Muscle of leg (tissue), 11 donors: ENCODE results near the gene CNPY1. TPM values are rescaled to one million over a fixed set of nuclear protein-coding genes. Genes with fewer than 3 reads are reported as not detected.

Source experiments
- DNase-seq: peaks from one replicate; pipeline ENCODE4 v3.0.0; 2013
- H3K27ac ChIP-seq: one replicate; pipeline ENCODE4 v1.5.1; 2013; ENCODE audit warnings: mild to moderate bottlenecking, low read length, control low read depth
- H3K27me3 ChIP-seq: one replicate; pipeline ENCODE4 v1.6.1; 2013; ENCODE audit warnings: low read length; ENCODE audit not compliant: control insufficient read depth, insufficient read depth
- H3K36me3 ChIP-seq: one replicate; pipeline ENCODE4 v1.6.1; 2013; ENCODE audit warnings: low read length; ENCODE audit not compliant: control insufficient read depth, insufficient read depth
- H3K4me1 ChIP-seq: one replicate; pipeline ENCODE4 v1.6.1; 2013; ENCODE audit warnings: low read length; ENCODE audit not compliant: control insufficient read depth, insufficient read depth
- H3K4me3 ChIP-seq: one replicate; pipeline ENCODE4 v1.5.1; 2013; ENCODE audit warnings: low read length, control low read depth
- H3K9me3 ChIP-seq: replicated peaks from 2 replicates; pipeline ENCODE4 v1.6.1; 2013; ENCODE audit warnings: low read depth, low read length; ENCODE audit not compliant: control insufficient read depth
- WGBS: methylation state at CpG from one replicate; pipeline ENCODE4 v1.1.5; 2013; ENCODE audit warnings: missing lambda C conversion rate; ENCODE audit not compliant: insufficient coverage; 5-methylcytosine and 5-hydroxymethylcytosine counted together
- polyA plus RNA-seq, 8 donors: library from polyadenylated mRNA; unstranded; fragments of 120-200 nt; gene quantifications; one replicate each; pipeline versions ENCODE4 v1.2.1 to v1.2.3, GENCODE V29; 2013; ENCODE audit warnings: inconsistent platforms in 1 of 8, low replicate concordance in 1 of 8; ENCODE audit not compliant: insufficient read length in 8 of 8, insufficient read depth in 1 of 8
- total RNA-seq: library from RNA; stranded (reverse); fragments of 120-200 nt; gene quantifications from one replicate; pipeline ENCODE4 v1.2.4, GENCODE V29; 2013

The CNPY1 gene
- total and polyA plus RNA-seq, 9 donors = 0.11 to 0.44 (median 0.18) TPM; not detected in 6

DNA sequence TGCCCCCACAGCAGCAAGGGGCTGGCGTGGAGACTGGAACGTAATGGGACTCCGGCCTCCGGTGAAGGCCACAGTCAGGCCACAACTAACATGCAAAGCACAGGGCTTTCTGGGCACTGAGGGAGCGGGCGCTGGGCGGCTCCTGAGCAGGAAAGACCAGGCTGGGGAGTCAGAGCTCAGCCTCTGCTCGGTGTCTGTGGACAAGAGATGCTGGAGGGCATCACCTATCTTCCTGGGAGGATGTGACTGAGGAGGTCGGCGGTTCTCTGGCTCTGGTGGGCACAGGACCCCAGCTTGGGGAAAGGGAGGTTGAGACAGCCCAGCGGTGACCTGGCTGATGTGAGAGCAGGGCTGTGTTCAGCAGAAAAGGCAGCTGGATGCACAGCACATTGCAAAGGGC, 11.7 kb downstream of the CNPY1 start:
- H3K27me3 ChIP-seq = peaks cover 85% of the 10 kb centered on the region
- no peaks in the 10 kb centered on the region for H3K9me3 ChIP-seq

GRCh38 chr7:155533827-155534690, 12.3 kb downstream of the CNPY1 start:
- Histone ChIP-seq H3K27me3 (peaks cover 88% of the 10 kb centered on the region), H3K36me3 (no peaks in the 10 kb centered on the region), H3K9me3 (no peaks in the 10 kb centered on the region), H3K4me3 (no peak overlapping the region), H3K4me1 (peaks cover 12% of the 10 kb centered on the region), H3K27ac (no peak overlapping the region)
- no peak for DNase-seq
- 20% methylated on average over 26 of the region's 27 CpGs for WGBS

More for the DNA sequence above, 11.7 kb downstream of the CNPY1 start:
- Histone ChIP-seq H3K36me3 (no peaks in the 10 kb centered on the region), H3K27ac (no peak overlapping the region), H3K4me3 (no peak overlapping the region), H3K4me1 (peaks cover 12% of the 10 kb centered on the region)
- DNase-seq = no peak
- 72% methylated on average over 11 of the region's 11 CpGs for WGBS

GRCh38 chr7:155533120-155533826, 13.1 kb downstream of the CNPY1 start:
- H3K4me3 ChIP-seq = no peak overlapping the region

GRCh38 chr7:155532792-155533119, 13.6 kb downstream of the CNPY1 start:
- no peak for DNase-seq
- WGBS = 14% methylated on average over 14 of the region's 14 CpGs
- H3K9me3 ChIP-seq = no peaks in the 10 kb centered on the region
- H3K36me3 ChIP-seq = no peaks in the 10 kb centered on the region
- peaks cover 89% of the 10 kb centered on the region for H3K27me3 ChIP-seq
- H3K4me3 ChIP-seq = no peak overlapping the region
- peaks cover 12% of the 10 kb centered on the region for H3K4me1 ChIP-seq
- no peak overlapping the region for H3K27ac ChIP-seq

More at GRCh38 chr7:155533120-155533826, 13.1 kb downstream of the CNPY1 start:
- Histone ChIP-seq H3K27me3 (peaks cover 87% of the 10 kb centered on the region), H3K27ac (no peak overlapping the region), H3K9me3 (no peaks in the 10 kb centered on the region), H3K4me1 (peaks cover 12% of the 10 kb centered on the region), H3K36me3 (no peaks in the 10 kb centered on the region)
- WGBS = under 1% methylated on average over 48 of the region's 60 CpGs
- DNase-seq = no peak

GRCh38 chr7:155531681-155532080, 14.7 kb downstream of the CNPY1 start:
- 18% methylated on average over 6 of the region's 9 CpGs for WGBS
- Histone ChIP-seq H3K4me1 (peaks cover 12% of the 10 kb centered on the region), H3K27me3 (peaks cover 95% of the 10 kb centered on the region)

GRCh38 chr7:155530601-155531000, 15.8 kb downstream of the CNPY1 start:
- Histone ChIP-seq H3K9me3 (no peaks in the 10 kb centered on the region), H3K27me3 (peaks cover 88% of the 10 kb centered on the region), H3K36me3 (no peaks in the 10 kb centered on the region), H3K4me3 (no peak overlapping the region), H3K4me1 (peaks cover 12% of the 10 kb centered on the region), H3K27ac (no peak overlapping the region)
- 62% methylated on average over 6 of the region's 6 CpGs for WGBS
- DNase-seq = no peak

More at GRCh38 chr7:155531681-155532080, 14.7 kb downstream of the CNPY1 start:
- H3K36me3 ChIP-seq = no peaks in the 10 kb centered on the region
- H3K27ac ChIP-seq = no peak overlapping the region
- DNase-seq = no peak
- H3K9me3 ChIP-seq = no peaks in the 10 kb centered on the region
- no peak overlapping the region for H3K4me3 ChIP-seq

DNA sequence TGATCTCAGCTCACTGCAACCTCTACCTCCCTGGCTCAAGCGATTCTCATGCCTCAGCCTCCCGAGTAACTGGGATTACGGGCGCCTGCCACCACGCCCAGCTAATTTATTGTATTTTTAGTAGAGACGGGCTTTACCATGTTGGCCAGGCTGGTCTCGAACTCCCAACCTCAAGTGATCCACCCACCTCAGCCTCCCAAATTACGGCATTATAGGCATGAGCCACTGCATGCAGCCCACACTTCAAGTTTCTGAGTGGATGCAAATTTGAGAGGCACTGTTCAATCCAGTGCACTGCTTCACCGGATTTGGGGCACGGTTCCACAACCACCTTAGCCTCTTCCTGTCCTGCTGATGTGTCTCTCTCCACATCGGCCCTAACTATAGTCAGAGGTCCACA, 16.5 kb downstream of the CNPY1 start:
- peaks cover 86% of the 10 kb centered on the region for H3K27me3 ChIP-seq
- no peak overlapping the region for H3K27ac ChIP-seq
- no peak for DNase-seq
- H3K9me3 ChIP-seq = no peaks in the 10 kb centered on the region
- no peaks in the 10 kb centered on the region for H3K36me3 ChIP-seq
- peaks cover 12% of the 10 kb centered on the region for H3K4me1 ChIP-seq
- WGBS = 90% methylated on average over 6 of the region's 11 CpGs
- no peak overlapping the region for H3K4me3 ChIP-seq

DNA sequence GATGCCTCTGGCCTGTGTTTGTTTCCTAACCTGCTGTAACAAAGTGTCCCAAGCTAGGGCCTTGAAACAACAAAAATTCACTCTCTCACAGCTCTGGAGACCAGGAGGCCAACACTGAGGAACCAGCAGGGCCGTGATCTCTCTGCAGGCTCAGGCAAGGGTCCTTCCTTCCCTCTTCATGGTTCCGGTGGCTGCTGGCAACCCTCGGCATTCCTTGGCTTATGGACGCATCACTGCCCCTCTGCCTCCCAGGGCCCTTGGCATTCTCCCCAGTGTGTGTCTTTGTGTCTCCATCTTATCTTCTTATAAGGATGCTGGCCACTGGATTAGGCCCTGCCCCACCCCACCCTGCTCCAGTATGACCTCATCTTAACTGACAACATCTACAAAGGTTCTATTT, 17.0 kb downstream of the CNPY1 start:
- Histone ChIP-seq H3K4me1 (peaks cover 12% of the 10 kb centered on the region), H3K27ac (no peak overlapping the region), H3K9me3 (no peaks in the 10 kb centered on the region), H3K36me3 (no peaks in the 10 kb centered on the region), H3K27me3 (peaks cover 84% of the 10 kb centered on the region), H3K4me3 (no peak overlapping the region)
- DNase-seq = no peak
- 90% methylated on average over 3 of the region's 4 CpGs for WGBS

GRCh38 chr7:155527664-155528063, 18.7 kb downstream of the CNPY1 start:
- Histone ChIP-seq H3K9me3 (no peaks in the 10 kb centered on the region), H3K27ac (no peak overlapping the region), H3K36me3 (no peaks in the 10 kb centered on the region), H3K27me3 (peaks cover 81% of the 10 kb centered on the region), H3K4me3 (no peak overlapping the region), H3K4me1 (peaks cover 1% of the 10 kb centered on the region)
- DNase-seq = no peak
- WGBS = 87% methylated on average over 3 of the region's 7 CpGs

DNA sequence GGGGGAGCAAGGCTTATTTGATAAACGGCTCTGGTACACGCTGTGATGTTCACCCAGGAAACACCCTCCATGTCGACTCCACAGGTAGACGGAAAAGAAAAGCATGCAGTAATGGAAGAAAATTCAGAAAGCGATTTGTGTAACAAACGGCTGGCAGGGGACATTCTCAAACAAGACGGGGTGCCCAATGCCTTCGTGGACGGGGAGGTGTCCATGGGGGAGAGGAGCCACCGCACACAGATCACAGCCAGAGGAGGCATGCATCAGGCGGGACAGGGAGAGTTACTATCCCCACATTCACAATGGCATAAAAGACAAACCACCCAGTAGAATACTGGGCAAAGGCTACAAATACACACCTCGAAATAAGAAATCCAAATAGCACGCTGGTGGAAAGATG, 20.1 kb downstream of the CNPY1 start:
- Histone ChIP-seq H3K4me3 (no peak overlapping the region), H3K4me1 (no peaks in the 10 kb centered on the region), H3K36me3 (no peaks in the 10 kb centered on the region), H3K9me3 (no peaks in the 10 kb centered on the region), H3K27ac (no peak overlapping the region), H3K27me3 (peaks cover 81% of the 10 kb centered on the region)
- no peak for DNase-seq
- WGBS = 78% methylated on average over 8 of the region's 13 CpGs
